Large intestine (tissue), 3 donors: Measurements from ENCODE around the gene FAM181A. TPM values are rescaled to one million over a fixed set of nuclear protein-coding genes. Genes with fewer than 3 reads are reported as not detected.

Experiments used
- DNase-seq, 2 donors: peaks; one replicate each; pipeline versions ENCODE4 v3.0.0 to v3.0.0-alpha.2; 2013
- H3K27ac ChIP-seq: one replicate; pipeline ENCODE4 v1.5.1; 2013; ENCODE audit warnings: low read length
- H3K27me3 ChIP-seq: 2 replicates; pipeline ENCODE4 v1.6.1; 2013; ENCODE audit warnings: low read length; ENCODE audit not compliant: control insufficient read depth, insufficient read depth
- H3K36me3 ChIP-seq: 2 replicates; pipeline ENCODE4 v1.6.1; 2013; ENCODE audit warnings: low read length; ENCODE audit not compliant: control insufficient read depth, insufficient read depth
- H3K4me1 ChIP-seq: one replicate; pipeline ENCODE4 v1.6.1; 2013; ENCODE audit warnings: low read length; ENCODE audit not compliant: control insufficient read depth, insufficient read depth
- H3K4me3 ChIP-seq: one replicate; pipeline ENCODE4 v1.5.1; 2013; ENCODE audit warnings: low read length
- H3K9me3 ChIP-seq: one replicate; pipeline ENCODE4 v1.6.1; 2013; ENCODE audit warnings: mild to moderate bottlenecking, low read depth, low read length, moderate library complexity; ENCODE audit not compliant: control insufficient read depth
- WGBS: methylation state at CpG from one replicate; pipeline ENCODE4 v1.1.5; 2013; ENCODE audit warnings: low lambda C conversion rate; ENCODE audit not compliant: insufficient coverage; 5-methylcytosine and 5-hydroxymethylcytosine counted together
- polyA plus RNA-seq: library from polyadenylated mRNA; unstranded; fragments of 120-200 nt; gene quantifications from one replicate; pipeline ENCODE4 v1.2.1, GENCODE V29; 2013

The FAM181A gene
- polyA plus RNA-seq, 1 donor, result not detected

- H3K27ac ChIP-seq, result no peak overlapping the region
- no peaks in the 10 kb centered on the region for H3K4me1 ChIP-seq
- H3K9me3 ChIP-seq, result no peaks in the 10 kb centered on the region
- peaks cover 4% of the 10 kb centered on the region for H3K27me3 ChIP-seq
- no peak for DNase-seq
- no CpG with 5 or more reads among the region's 8 CpGs for WGBS
- H3K36me3 ChIP-seq, result no peaks in the 10 kb centered on the region
- no peak overlapping the region for H3K4me3 ChIP-seq
Observed at GRCh38 chr14:93930296-93930988, 3.3 kb downstream of the FAM181A start.

GRCh38 chr14:93930989-93931307 is 3.8 kb downstream of the FAM181A start:
- no peaks in the 10 kb centered on the region for H3K36me3 ChIP-seq
- no CpG with 5 or more reads among the region's 4 CpGs for WGBS

GRCh38 chr14:93932642-93933041 is 5.5 kb downstream of the FAM181A start:
- Histone ChIP-seq H3K4me3 (no peak overlapping the region), H3K4me1 (no peaks in the 10 kb centered on the region), H3K27me3 (peaks cover 20% of the 10 kb centered on the region), H3K9me3 (no peaks in the 10 kb centered on the region), H3K27ac (no peak overlapping the region), H3K36me3 (no peaks in the 10 kb centered on the region)
- no peak for DNase-seq
- WGBS, result no CpG with 5 or more reads among the region's 4 CpGs

More at GRCh38 chr14:93930989-93931307, 3.8 kb downstream of the FAM181A start:
- H3K4me1 ChIP-seq, result no peaks in the 10 kb centered on the region
- H3K27ac ChIP-seq, result no peak overlapping the region
- H3K9me3 ChIP-seq, result no peaks in the 10 kb centered on the region
- DNase-seq, result no peak
- H3K27me3 ChIP-seq, result peaks cover 7% of the 10 kb centered on the region
- no peak overlapping the region for H3K4me3 ChIP-seq

- no peaks in the 10 kb centered on the region for H3K36me3 ChIP-seq
- H3K27ac ChIP-seq, result no peak overlapping the region
- WGBS, result no CpG with 5 or more reads among the region's 8 CpGs
- no peaks in the 10 kb centered on the region for H3K9me3 ChIP-seq
- peaks cover 42% of the 10 kb centered on the region for H3K27me3 ChIP-seq
- H3K4me1 ChIP-seq, result peaks cover 5% of the 10 kb centered on the region
- no peak overlapping the region for H3K4me3 ChIP-seq
- DNase-seq, result no peak
Observed at GRCh38 chr14:93935213-93935612, 8.1 kb downstream of the FAM181A start.

- Histone ChIP-seq H3K9me3 (no peaks in the 10 kb centered on the region), H3K27ac (no peak overlapping the region), H3K4me3 (no peak overlapping the region), H3K4me1 (peaks cover 5% of the 10 kb centered on the region), H3K36me3 (no peaks in the 10 kb centered on the region), H3K27me3 (peaks cover 42% of the 10 kb centered on the region)
- no peak for DNase-seq
- WGBS, result no CpG with 5 or more reads among the region's 5 CpGs
Observed at GRCh38 chr14:93936245-93936644, 9.1 kb downstream of the FAM181A start.

- Histone ChIP-seq H3K27ac (no peak overlapping the region), H3K9me3 (no peaks in the 10 kb centered on the region), H3K27me3 (peaks cover 42% of the 10 kb centered on the region), H3K36me3 (no peaks in the 10 kb centered on the region), H3K4me3 (no peak overlapping the region), H3K4me1 (peaks cover 5% of the 10 kb centered on the region)
- WGBS, result no CpG with 5 or more reads among the region's 6 CpGs
- no peak for DNase-seq
Observed at GRCh38 chr14:93936926-93937325, 9.8 kb downstream of the FAM181A start.

GRCh38 chr14:93937519-93937918 is 10.4 kb downstream of the FAM181A start:
- Histone ChIP-seq H3K4me1 (peaks cover 8% of the 10 kb centered on the region), H3K36me3 (no peaks in the 10 kb centered on the region), H3K27ac (no peak overlapping the region), H3K9me3 (no peaks in the 10 kb centered on the region), H3K4me3 (no peak overlapping the region), H3K27me3 (peaks cover 42% of the 10 kb centered on the region)
- no peak for DNase-seq
- no CpG with 5 or more reads among the region's 13 CpGs for WGBS

GRCh38 chr14:93938751-93939303 is 11.7 kb downstream of the FAM181A start:
- Histone ChIP-seq H3K4me1 (peaks cover 9% of the 10 kb centered on the region), H3K9me3 (no peaks in the 10 kb centered on the region), H3K27ac (no peak overlapping the region), H3K27me3 (peaks cover 42% of the 10 kb centered on the region), H3K4me3 (no peak overlapping the region), H3K36me3 (no peaks in the 10 kb centered on the region)
- DNase-seq, result no peak
- WGBS, result no CpG with 5 or more reads among the region's 46 CpGs

- peaks cover 9% of the 10 kb centered on the region for H3K4me1 ChIP-seq
- no CpG with 5 or more reads among the region's 84 CpGs for WGBS
- no peak overlapping the region for H3K27ac ChIP-seq
- H3K9me3 ChIP-seq, result no peaks in the 10 kb centered on the region
- peak; percentile 77 to 79 for DNase-seq
- H3K27me3 ChIP-seq, result peaks cover 42% of the 10 kb centered on the region
- H3K36me3 ChIP-seq, result no peaks in the 10 kb centered on the region
- no peak overlapping the region for H3K4me3 ChIP-seq
Observed at GRCh38 chr14:93939304-93940229, 12.4 kb downstream of the FAM181A start.

- no CpG with 5 or more reads among the region's 6 CpGs for WGBS
- Histone ChIP-seq H3K9me3 (no peaks in the 10 kb centered on the region), H3K4me1 (peaks cover 14% of the 10 kb centered on the region), H3K36me3 (no peaks in the 10 kb centered on the region), H3K27me3 (peaks cover 37% of the 10 kb centered on the region), H3K27ac (no peak overlapping the region), H3K4me3 (no peak overlapping the region)
- DNase-seq, result no peak
Observed at GRCh38 chr14:93940437-93940836, 13.3 kb downstream of the FAM181A start.
